ENCODE results near the gene GRID2.

GRCh38 chr4:93700571-93700970, 1396.8 kb downstream of the GRID2 start:
- no peak for TF ChIP-seq CTCF (IDR thresholded peaks at IDR 0.05)
- no peak for TF ChIP-seq POLR2AphosphoS5 (IDR thresholded peaks at IDR 0.05)
- no peak for TF ChIP-seq POLR2A (IDR thresholded peaks at IDR 0.05)

Data from upper lobe of left lung (tissue), 4 donors.